MM.1S (cell line): Measurements from ENCODE around the gene HOXA11.
A peak's percentile ranks its signal among the peaks of the same experiment; 100 is the strongest.

Experiments used
- DNase-seq: peaks from one replicate; pipeline ENCODE4 v3.0.0-alpha.2; 2015
- H2AFZ ChIP-seq: fragments of 300-600 bp; sonication (generic); 2 replicates; pipeline ENCODE4 v1.6.0; 2016; ENCODE audit warnings: antibody characterized with exemption, low read length
- H3F3A ChIP-seq: fragments of 300-600 bp; sonication (generic); 2 replicates; pipeline ENCODE4 v1.6.1; 2016; ENCODE audit warnings: mild to moderate bottlenecking, antibody characterized with exemption, low read length, moderate library complexity, mixed read lengths; ENCODE audit not compliant: insufficient read depth
- H3K27ac ChIP-seq: fragments of 300-600 bp; sonication (generic); 2 replicates; pipeline ENCODE4 v1.5.1; 2016; ENCODE audit warnings: mild to moderate bottlenecking, low read length
- H3K27me3 ChIP-seq: fragments of 300-600 bp; sonication (generic); replicated peaks from 2 replicates; pipeline ENCODE4 v1.6.0; 2016; ENCODE audit warnings: low read length; ENCODE audit not compliant: insufficient read depth
- H3K36me3 ChIP-seq: fragments of 300-600 bp; sonication (generic); replicated peaks from 2 replicates; pipeline ENCODE4 v1.6.1; 2016; ENCODE audit warnings: mild to moderate bottlenecking, low read length, mixed read lengths; ENCODE audit not compliant: insufficient read depth
- H3K4me1 ChIP-seq: fragments of 300-600 bp; sonication (generic); 2 replicates; pipeline ENCODE4 v1.6.1; 2016; ENCODE audit warnings: low read length, mixed read lengths
- H3K4me2 ChIP-seq: fragments of 300-600 bp; sonication (generic); 2 replicates; pipeline ENCODE4 v1.6.0; 2016; ENCODE audit warnings: low read depth, low read length
- H3K4me3 ChIP-seq: fragments of 300-600 bp; sonication (generic); 2 replicates; pipeline ENCODE4 v1.5.1; 2016; ENCODE audit warnings: low read length, mixed read lengths
- H3K79me2 ChIP-seq: fragments of 300-600 bp; sonication (generic); 2 replicates; pipeline ENCODE4 v1.6.1; 2016; ENCODE audit warnings: mixed run types, low read length, mixed read lengths
- H3K9ac ChIP-seq: fragments of 300-600 bp; sonication (generic); 2 replicates; pipeline ENCODE4 v1.6.1; 2016; ENCODE audit warnings: low read length, mixed read lengths
- H3K9me2 ChIP-seq: fragments of 300-600 bp; sonication (generic); replicated peaks from 2 replicates; pipeline ENCODE4 v1.6.1; 2016; ENCODE audit warnings: mild to moderate bottlenecking, low read length, mixed read lengths; ENCODE audit not compliant: insufficient read depth
- H3K9me3 ChIP-seq: fragments of 300-600 bp; sonication (generic); replicated peaks from 2 replicates; pipeline ENCODE4 v1.6.1; 2016; ENCODE audit warnings: mild to moderate bottlenecking, low read length, mixed read lengths; ENCODE audit not compliant: insufficient read depth
- H4K20me1 ChIP-seq: fragments of 300-600 bp; sonication (generic); 2 replicates; pipeline ENCODE4 v1.6.1; 2016; ENCODE audit warnings: mild to moderate bottlenecking, low read length, moderate library complexity, mixed read lengths; ENCODE audit not compliant: insufficient read depth
- EZH2 ChIP-seq: fragments of 300-600 bp; sonication (generic); optimal IDR thresholded peaks from 2 replicates; pipeline ENCODE3; 2017; ENCODE audit warnings: low read depth, mild to moderate bottlenecking, antibody characterized with exemption, low read length, mixed read lengths
- EZH2phosphoT487 ChIP-seq: fragments of 300-600 bp; sonication (generic); IDR thresholded peaks from 2 replicates; pipeline ENCODE4 v1.6.1; 2018; ENCODE audit warnings: antibody characterized with exemption, low read length
- TF ChIP-seq, protein P1 (sequence below): fragments of 300-600 bp; sonication (generic); IDR thresholded peaks from 2 replicates; pipeline ENCODE4 v1.5.1; 2016; ENCODE audit warnings: antibody characterized with exemption, low read length, mixed read lengths

HOXA11 gene

DNA sequence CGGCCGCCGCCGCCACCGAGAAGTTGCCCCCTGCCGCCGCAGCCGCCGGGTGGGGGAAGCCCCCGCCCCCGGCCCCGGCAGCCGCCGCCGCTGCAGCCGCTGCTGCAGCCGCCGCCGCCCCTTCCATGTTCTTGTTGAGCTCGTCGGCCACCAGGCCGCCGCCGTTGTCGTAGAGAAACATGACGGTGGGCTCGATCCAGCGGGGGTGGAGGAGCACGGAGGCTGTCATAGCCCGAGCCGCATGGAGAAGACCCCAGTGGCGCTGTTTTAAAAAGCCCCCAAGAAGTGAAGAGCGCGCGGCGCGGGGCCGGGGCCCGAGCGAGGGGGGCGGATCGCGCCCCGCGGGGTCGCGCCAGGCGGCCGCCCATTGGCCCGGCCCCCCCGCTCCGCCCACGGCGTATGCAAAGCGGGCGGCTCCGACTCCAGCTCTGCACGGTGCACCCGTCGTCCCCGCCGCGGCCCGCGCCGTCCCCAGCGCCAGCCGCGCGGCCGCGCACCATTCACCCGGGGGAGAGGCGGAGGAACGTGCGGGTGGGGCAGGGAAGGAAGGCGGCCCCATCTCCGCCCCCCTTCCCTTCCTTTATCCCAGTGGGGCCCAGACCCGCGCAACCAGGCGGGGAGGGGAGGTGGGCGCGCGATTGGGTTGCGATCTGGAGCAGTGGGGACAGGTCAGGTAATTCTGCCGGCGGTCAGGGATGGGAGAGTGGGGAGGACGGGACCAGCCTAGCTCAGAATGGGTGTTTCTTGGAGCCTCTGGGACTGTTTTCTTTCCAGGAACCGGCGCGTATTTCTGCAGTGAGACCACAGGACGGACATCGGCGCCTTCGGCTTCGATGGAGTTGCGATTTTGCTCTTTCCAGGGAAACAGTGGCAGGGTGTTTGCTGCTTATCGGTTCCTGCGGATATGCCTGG is 15.1 kb upstream of the HOXA11 start, which contains the start of gene HOXA13:
Gene HOXA13 (minus strand): TSS at position 243 of the 912 bp plus-strand sequence. CDS start 14 bp downstream, at position 229.
- 0 out of 2 replicates have a peak, but pooled peaks cover 3% of the 10 kb centered on the region for H4K20me1 ChIP-seq
- H3K4me3 ChIP-seq, result peak within 1 kb of the TSS; percentile 57
- no peak within 1 kb of the TSS for H3K9ac ChIP-seq

DNA sequence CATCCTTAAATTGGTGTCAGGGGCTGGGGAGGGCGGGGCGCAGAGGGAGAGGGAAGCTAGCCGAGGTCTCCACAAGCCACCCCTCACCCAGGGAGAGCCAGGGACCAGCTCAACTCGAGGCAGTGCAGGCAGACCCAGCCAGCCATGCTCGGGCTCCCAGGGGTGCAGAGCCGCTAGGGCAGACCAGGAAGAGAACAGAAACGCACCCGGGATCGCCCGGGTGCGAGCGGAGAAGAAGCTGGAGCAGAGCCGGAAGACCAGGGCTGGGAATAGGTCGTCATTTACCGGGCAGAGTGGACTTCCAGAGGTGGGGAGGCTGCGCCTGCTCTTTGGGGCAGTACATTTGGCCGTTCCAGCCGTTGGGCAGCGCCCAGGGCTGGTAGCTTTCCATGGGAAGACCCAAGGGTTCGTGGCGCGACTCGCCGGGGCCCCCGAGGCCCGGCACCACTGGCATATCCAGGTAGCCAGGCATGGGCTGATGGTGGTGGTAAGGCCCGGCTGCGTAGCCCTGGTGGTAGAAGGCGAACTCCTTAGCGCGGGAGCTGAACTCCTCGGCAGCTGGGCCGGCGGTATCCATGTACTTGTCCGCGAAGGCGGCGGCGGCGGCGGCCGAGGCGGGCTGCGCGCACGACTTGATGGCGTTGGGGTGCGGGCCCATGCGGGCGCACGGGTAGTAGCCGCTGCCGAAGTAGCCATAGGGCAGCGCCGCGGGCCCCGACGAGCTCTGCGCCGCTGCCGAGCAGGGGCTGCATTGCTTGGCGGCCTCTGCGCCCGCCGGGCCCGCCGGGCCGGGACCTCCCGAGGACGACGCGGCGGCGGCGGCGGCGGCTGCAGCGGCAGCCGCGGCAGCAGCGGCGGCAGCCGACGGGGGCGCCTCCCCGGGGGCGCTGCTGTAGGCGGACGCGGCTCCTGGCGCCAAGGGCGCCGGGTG is 14.1 kb upstream of the HOXA11 start:
- Histone ChIP-seq H4K20me1 (0 out of 2 replicates have a peak, but pooled peaks cover 3% of the 10 kb centered on the region), H3K9me2 (no peaks in the 10 kb centered on the region), H3K9ac (no peak overlapping the region), H3K9me3 (no peaks in the 10 kb centered on the region), H2AFZ (no peak overlapping the region), H3K27ac (no peak overlapping the region), H3K79me2 (no peaks in the 10 kb centered on the region), H3K27me3 (peaks cover 85% of the 10 kb centered on the region), H3K4me2 (peak overlapping the region; percentile 57; the same call in 1 of the 2 replicates), H3K4me1 (no peaks in the 10 kb centered on the region), H3K4me3 (no peak overlapping the region), H3K36me3 (no peaks in the 10 kb centered on the region), H3F3A (no peaks in the 10 kb centered on the region)
- TF ChIP-seq EZH2phosphoT487, result no peak
- TF ChIP-seq, protein P1, sequence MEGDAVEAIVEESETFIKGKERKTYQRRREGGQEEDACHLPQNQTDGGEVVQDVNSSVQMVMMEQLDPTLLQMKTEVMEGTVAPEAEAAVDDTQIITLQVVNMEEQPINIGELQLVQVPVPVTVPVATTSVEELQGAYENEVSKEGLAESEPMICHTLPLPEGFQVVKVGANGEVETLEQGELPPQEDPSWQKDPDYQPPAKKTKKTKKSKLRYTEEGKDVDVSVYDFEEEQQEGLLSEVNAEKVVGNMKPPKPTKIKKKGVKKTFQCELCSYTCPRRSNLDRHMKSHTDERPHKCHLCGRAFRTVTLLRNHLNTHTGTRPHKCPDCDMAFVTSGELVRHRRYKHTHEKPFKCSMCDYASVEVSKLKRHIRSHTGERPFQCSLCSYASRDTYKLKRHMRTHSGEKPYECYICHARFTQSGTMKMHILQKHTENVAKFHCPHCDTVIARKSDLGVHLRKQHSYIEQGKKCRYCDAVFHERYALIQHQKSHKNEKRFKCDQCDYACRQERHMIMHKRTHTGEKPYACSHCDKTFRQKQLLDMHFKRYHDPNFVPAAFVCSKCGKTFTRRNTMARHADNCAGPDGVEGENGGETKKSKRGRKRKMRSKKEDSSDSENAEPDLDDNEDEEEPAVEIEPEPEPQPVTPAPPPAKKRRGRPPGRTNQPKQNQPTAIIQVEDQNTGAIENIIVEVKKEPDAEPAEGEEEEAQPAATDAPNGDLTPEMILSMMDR, result no peak
- TF ChIP-seq EZH2, result no peak
- no peak for DNase-seq

More for the DNA sequence above, 15.1 kb upstream of the HOXA11 start, which contains the start of gene HOXA13:
- Histone ChIP-seq H2AFZ (peak within 1 kb of the TSS; percentile 74), H3K9me2 (no peaks in the 10 kb centered on the region), H3K4me2 (peak within 1 kb of the TSS; percentile 86), H3K79me2 (no peaks in the 10 kb centered on the region), H3K4me1 (no peaks in the 10 kb centered on the region), H3K27ac (no peak within 1 kb of the TSS), H3K36me3 (no peaks in the 10 kb centered on the region), H3K9me3 (no peaks in the 10 kb centered on the region), H3F3A (no peaks in the 10 kb centered on the region), H3K27me3 (peaks cover 86% of the 10 kb centered on the region)
- no peak for TF ChIP-seq EZH2phosphoT487
- TF ChIP-seq EZH2, result no peak
- TF ChIP-seq, protein P1, result no peak
- DNase-seq, result peak; percentile 64

DNA sequence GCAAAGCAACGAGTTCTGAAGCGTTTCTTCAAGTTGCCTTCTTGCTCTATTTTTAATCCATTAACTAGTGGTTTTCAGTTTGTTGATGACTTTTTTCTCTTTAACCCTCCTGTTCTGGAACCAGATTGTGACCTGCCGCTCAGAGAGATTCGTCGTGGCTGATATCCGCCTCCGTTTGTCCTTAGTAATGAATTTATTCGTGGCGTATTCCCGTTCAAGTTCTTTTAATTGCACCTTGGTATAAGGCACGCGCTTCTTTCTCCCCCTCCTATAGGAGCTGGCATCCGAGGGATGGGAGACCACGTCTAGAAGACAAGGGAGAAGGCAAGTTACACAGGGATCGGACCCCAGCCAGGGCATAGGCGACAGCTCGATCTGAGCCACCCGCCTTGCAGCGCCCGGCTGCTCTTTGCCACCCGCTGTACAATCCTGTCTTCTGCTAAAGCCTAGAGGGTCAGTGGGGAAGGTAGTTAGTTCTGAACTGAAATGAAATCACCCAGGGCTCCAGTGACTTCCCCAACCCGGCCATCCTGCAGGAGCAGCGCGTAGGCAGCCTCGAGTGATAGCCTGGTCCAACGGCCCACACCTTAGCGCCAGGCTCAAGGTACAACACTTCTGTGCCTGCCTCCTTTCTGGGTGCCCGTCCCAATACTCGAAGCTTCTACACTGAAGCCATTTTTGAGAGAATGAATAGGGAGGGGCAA is 13.3 kb upstream of the HOXA11 start:
- Histone ChIP-seq H3K9me3 (no peaks in the 10 kb centered on the region), H3K36me3 (no peaks in the 10 kb centered on the region), H3K27me3 (peaks cover 87% of the 10 kb centered on the region), H3K4me1 (no peaks in the 10 kb centered on the region), H3K9ac (no peak overlapping the region), H3F3A (no peaks in the 10 kb centered on the region), H2AFZ (no peak overlapping the region), H4K20me1 (0 out of 2 replicates have a peak, but pooled peaks cover 3% of the 10 kb centered on the region), H3K27ac (no peak overlapping the region), H3K4me2 (no peak overlapping the region), H3K79me2 (no peaks in the 10 kb centered on the region), H3K9me2 (no peaks in the 10 kb centered on the region), H3K4me3 (no peak overlapping the region)
- no peak for DNase-seq
- no peak for TF ChIP-seq EZH2
- TF ChIP-seq, protein P1, result no peak
- TF ChIP-seq EZH2phosphoT487, result no peak
